Tibial nerve (tissue), 4 donors: ENCODE measurements around the gene CARMIL1. TPM values are rescaled to one million over a fixed set of nuclear protein-coding genes. Genes with fewer than 3 reads are reported as not detected.

Experiments used
- DNase-seq, 2 donors: peaks; one replicate each; pipeline ENCODE4 v3.0.0-alpha.2; 2019; ENCODE audit warnings: low spot score in 2 of 2
- H3K27ac ChIP-seq, 4 donors: fragments of 200-600 bp; sonication (generic) in 3 of 4; one replicate each; pipeline ENCODE4 v1.5.1; 2017 to 2019; ENCODE audit warnings: mild to moderate bottlenecking in 1 of 4
- H3K27me3 ChIP-seq, 2 donors: fragments of 200-600 bp; sonication (generic) in 1 of 2; one replicate each; pipeline versions ENCODE4 v1.5.1 to v1.6.0; 2017 to 2019
- H3K36me3 ChIP-seq, 3 donors: fragments of 200-600 bp; sonication (generic); one replicate each; pipeline ENCODE4 v1.5.1; 2018 to 2019
- H3K4me1 ChIP-seq, 4 donors: fragments of 200-600 bp; sonication (generic) in 3 of 4; one replicate each; pipeline ENCODE4 v1.5.1; 2017 to 2019
- H3K4me3 ChIP-seq, 4 donors: fragments of 200-600 bp; sonication (generic) in 3 of 4; one replicate each; pipeline ENCODE4 v1.5.1; 2017 to 2019; ENCODE audit warnings: mild to moderate bottlenecking in 1 of 4, moderate library complexity in 1 of 4
- H3K9me3 ChIP-seq, 4 donors: fragments of 200-600 bp; sonication (generic) in 3 of 4; one replicate each; pipeline ENCODE4 v1.5.1; 2017 to 2019
- EP300 ChIP-seq, 2 donors: sonication (generic); formaldehyde crosslinking; IDR thresholded peaks; one replicate each; pipeline ENCODE4 v1.6.1; 2017; ENCODE audit warnings: antibody characterized with exemption in 2 of 2, mild to moderate bottlenecking in 1 of 2
- POLR2A ChIP-seq, 2 donors: fragments of 450-650 bp; IDR thresholded peaks; one replicate each; pipeline ENCODE4 v1.6.1; 2017; ENCODE audit warnings: antibody characterized with exemption in 2 of 2, mild to moderate bottlenecking in 2 of 2, moderate library complexity in 2 of 2
- WGBS, 2 donors: methylation state at CpG; one replicate each; pipeline ENCODE4 v1.1.5; 2018; 5-methylcytosine and 5-hydroxymethylcytosine counted together
- total RNA-seq, 4 donors: library from RNA; depleted of rRNA; stranded (reverse); fragments of >200 nt; gene quantifications; one replicate each; pipeline ENCODE4 v1.1.0, GENCODE V29; 2016
- TF ChIP-seq, protein P1 (sequence below), 5 experiments: fragments of 200-600 bp in 3 of 5; fragments of 450-650 bp in 2 of 5; sonication (generic) in 3 of 5; IDR thresholded peaks; one replicate each; pipeline ENCODE4 v1.5.1; 2016 to 2019; ENCODE audit warnings: antibody characterized with exemption in 5 of 5, mild to moderate bottlenecking in 3 of 5, moderate library complexity in 2 of 5

The CARMIL1 gene
- total RNA-seq, 4 donors from 2014 or later, result 29.1 to 43.5 (median 34.1) TPM

DNA sequence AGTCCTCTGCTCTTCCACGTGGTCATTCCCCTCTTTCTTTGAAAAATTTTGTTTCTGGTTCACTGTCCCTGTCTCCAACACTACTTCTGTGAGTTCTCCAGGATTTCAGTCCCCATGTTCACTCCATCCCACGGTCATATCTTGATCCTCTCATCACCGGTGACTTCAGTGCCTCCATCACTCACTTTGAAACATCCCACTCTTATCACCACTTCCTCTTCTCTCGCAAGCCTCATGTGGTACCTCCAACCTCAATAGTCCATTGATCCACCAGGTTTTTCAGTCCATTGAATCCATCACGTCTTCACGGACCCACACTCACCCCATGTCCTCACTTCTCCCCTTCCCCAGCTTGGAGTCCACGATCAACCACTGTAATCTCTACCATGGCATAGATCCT is 64.8 kb downstream of the CARMIL1 start:
- Histone ChIP-seq H3K4me1 (peaks cover 0 to 11% (median 0%) of the 10 kb centered on the region in 4 donors), H3K27ac (no peak overlapping the region), H3K9me3 (no peaks in the 10 kb centered on the region), H3K27me3 (no peaks in the 10 kb centered on the region), H3K36me3 (no peaks in the 10 kb centered on the region), H3K4me3 (no peak overlapping the region)
- no peak for DNase-seq
- 95% methylated on average over 7 of the region's 7 CpGs for WGBS, 2 donors
- no peak for TF ChIP-seq POLR2A (IDR thresholded peaks at IDR 0.05)
- no peak for TF ChIP-seq EP300 (IDR thresholded peaks at IDR 0.05)
- TF ChIP-seq, protein P1, sequence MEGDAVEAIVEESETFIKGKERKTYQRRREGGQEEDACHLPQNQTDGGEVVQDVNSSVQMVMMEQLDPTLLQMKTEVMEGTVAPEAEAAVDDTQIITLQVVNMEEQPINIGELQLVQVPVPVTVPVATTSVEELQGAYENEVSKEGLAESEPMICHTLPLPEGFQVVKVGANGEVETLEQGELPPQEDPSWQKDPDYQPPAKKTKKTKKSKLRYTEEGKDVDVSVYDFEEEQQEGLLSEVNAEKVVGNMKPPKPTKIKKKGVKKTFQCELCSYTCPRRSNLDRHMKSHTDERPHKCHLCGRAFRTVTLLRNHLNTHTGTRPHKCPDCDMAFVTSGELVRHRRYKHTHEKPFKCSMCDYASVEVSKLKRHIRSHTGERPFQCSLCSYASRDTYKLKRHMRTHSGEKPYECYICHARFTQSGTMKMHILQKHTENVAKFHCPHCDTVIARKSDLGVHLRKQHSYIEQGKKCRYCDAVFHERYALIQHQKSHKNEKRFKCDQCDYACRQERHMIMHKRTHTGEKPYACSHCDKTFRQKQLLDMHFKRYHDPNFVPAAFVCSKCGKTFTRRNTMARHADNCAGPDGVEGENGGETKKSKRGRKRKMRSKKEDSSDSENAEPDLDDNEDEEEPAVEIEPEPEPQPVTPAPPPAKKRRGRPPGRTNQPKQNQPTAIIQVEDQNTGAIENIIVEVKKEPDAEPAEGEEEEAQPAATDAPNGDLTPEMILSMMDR (IDR thresholded peaks at IDR 0.05), result no peak

- no peaks in the 10 kb centered on the region for H3K9me3 ChIP-seq
- peaks cover 0 to 11% (median 0%) of the 10 kb centered on the region in 4 donors for H3K4me1 ChIP-seq
- no peaks in the 10 kb centered on the region for H3K36me3 ChIP-seq
- whole genome bisulfite sequencing, 2 donors, result 83 to 84% methylated on average over 5 of the region's 5 CpGs
- no peak overlapping the region for H3K4me3 ChIP-seq
- no peak for TF ChIP-seq EP300 (IDR thresholded peaks at IDR 0.05)
- TF ChIP-seq POLR2A (IDR thresholded peaks at IDR 0.05), result no peak
- TF ChIP-seq, protein P1 (IDR thresholded peaks at IDR 0.05), result no peak
- no peaks in the 10 kb centered on the region for H3K27me3 ChIP-seq
- no peak for DNase-seq
- no peak overlapping the region for H3K27ac ChIP-seq
Measured at GRCh38 chr6:25344827-25345226, 65.7 kb downstream of the CARMIL1 start.

GRCh38 chr6:25346064-25346463 is 66.9 kb downstream of the CARMIL1 start:
- no peak overlapping the region for H3K4me3 ChIP-seq
- no peaks in the 10 kb centered on the region for H3K36me3 ChIP-seq
- DNase-seq, result no peak
- H3K9me3 ChIP-seq, result no peaks in the 10 kb centered on the region
- peaks cover 0 to 11% (median 2%) of the 10 kb centered on the region in 4 donors for H3K4me1 ChIP-seq
- no peaks in the 10 kb centered on the region for H3K27me3 ChIP-seq
- 63 to 70% methylated on average over 3 of the region's 3 CpGs for WGBS, 2 donors
- TF ChIP-seq EP300 (IDR thresholded peaks at IDR 0.05), result no peak
- no peak for TF ChIP-seq POLR2A (IDR thresholded peaks at IDR 0.05)
- TF ChIP-seq, protein P1 (IDR thresholded peaks at IDR 0.05), result no peak
- no peak overlapping the region for H3K27ac ChIP-seq

GRCh38 chr6:25350573-25350972 is 71.4 kb downstream of the CARMIL1 start:
- TF ChIP-seq POLR2A (IDR thresholded peaks at IDR 0.05), result no peak
- TF ChIP-seq, protein P1 (IDR thresholded peaks at IDR 0.05), result no peak
- no peak for TF ChIP-seq EP300 (IDR thresholded peaks at IDR 0.05)
- H3K9me3 ChIP-seq, result no peaks in the 10 kb centered on the region
- DNase-seq, result no peak
- no peaks in the 10 kb centered on the region for H3K27me3 ChIP-seq
- peaks cover 0 to 4% (median 2%) of the 10 kb centered on the region in 4 donors for H3K4me1 ChIP-seq
- H3K4me3 ChIP-seq, result no peak overlapping the region
- H3K36me3 ChIP-seq, result no peaks in the 10 kb centered on the region
- no peak overlapping the region for H3K27ac ChIP-seq

DNA sequence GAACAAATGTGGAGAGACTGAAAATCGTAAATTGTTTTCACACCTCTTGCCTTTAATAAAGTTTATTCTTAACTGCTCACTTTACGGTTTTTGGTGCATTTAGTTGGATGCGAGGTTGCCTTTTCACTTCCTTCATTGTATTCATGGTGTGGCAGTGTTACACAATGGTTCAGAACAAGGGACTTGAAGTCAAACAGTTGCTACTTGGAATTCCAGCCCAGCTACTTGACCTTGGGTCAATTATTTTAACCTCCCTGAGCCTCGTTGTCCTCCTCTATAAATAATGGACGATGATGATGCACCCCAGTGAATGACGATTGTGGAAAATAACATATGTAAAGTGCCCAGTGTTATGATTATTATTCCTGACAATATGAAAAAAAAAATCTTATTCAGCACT is 72.3 kb downstream of the CARMIL1 start:
- Histone ChIP-seq H3K27me3 (no peaks in the 10 kb centered on the region), H3K4me3 (no peak overlapping the region), H3K9me3 (no peaks in the 10 kb centered on the region), H3K27ac (no peak overlapping the region), H3K36me3 (no peaks in the 10 kb centered on the region), H3K4me1 (peaks cover 0 to 4% (median 2%) of the 10 kb centered on the region in 4 donors)
- 37 to 40% methylated on average over 6 of the region's 6 CpGs for WGBS, 2 donors
- TF ChIP-seq, protein P1 (IDR thresholded peaks at IDR 0.05), result no peak
- TF ChIP-seq POLR2A (IDR thresholded peaks at IDR 0.05), result no peak
- no peak for TF ChIP-seq EP300 (IDR thresholded peaks at IDR 0.05)
- no peak for DNase-seq
